DOHH2 (cell line): ENCODE data around the gene PTGR3.
A peak's percentile ranks its signal among the peaks of the same experiment; 100 is the strongest.

Experiments used
- H3F3A ChIP-seq: fragments of 200-600 bp; sonication (generic), shearing (Covaris generic); 2 replicates; pipeline ENCODE4 v1.6.0; 2016; ENCODE audit warnings: antibody characterized with exemption, mild to moderate bottlenecking; ENCODE audit not compliant: control insufficient read depth, insufficient read depth
- H3K27ac ChIP-seq: fragments of 200-600 bp; sonication (generic); 2 replicates; pipeline ENCODE4 v1.5.1; 2014; ENCODE audit warnings: low read depth, mild to moderate bottlenecking, low read length, moderate library complexity
- H3K27me3 ChIP-seq: fragments of 200-600 bp; sonication (generic); 2 replicates; pipeline ENCODE4 v1.6.1; 2014; ENCODE audit warnings: mild to moderate bottlenecking, low read length, mixed read lengths; ENCODE audit not compliant: control insufficient read depth
- H3K36me3 ChIP-seq: fragments of 200-600 bp; sonication (generic); 2 replicates; pipeline ENCODE4 v1.6.1; 2014; ENCODE audit warnings: mild to moderate bottlenecking, low read length, moderate library complexity, mixed read lengths; ENCODE audit not compliant: control insufficient read depth
- H3K4me1 ChIP-seq: fragments of 200-600 bp; sonication (generic); 2 replicates; pipeline ENCODE4 v1.6.1; 2014; ENCODE audit warnings: mild to moderate bottlenecking, low read length, mixed read lengths; ENCODE audit not compliant: control insufficient read depth
- H3K4me2 ChIP-seq: fragments of 200-600 bp; sonication (generic); 2 replicates; pipeline ENCODE4 v1.6.0; 2014; ENCODE audit warnings: mild to moderate bottlenecking, low read length, moderate library complexity
- H3K4me3 ChIP-seq: fragments of 200-600 bp; sonication (generic); 2 replicates; pipeline ENCODE4 v1.5.1; 2014; ENCODE audit warnings: mild to moderate bottlenecking, low read length, mixed read lengths
- H3K79me2 ChIP-seq: fragments of 200-600 bp; sonication (generic); 2 replicates; pipeline ENCODE4 v1.6.1; 2014; ENCODE audit warnings: mild to moderate bottlenecking, low read length, mixed read lengths; ENCODE audit not compliant: control insufficient read depth
- H3K9me2 ChIP-seq: fragments of 200-600 bp; sonication (generic); replicated peaks from 2 replicates; pipeline ENCODE4 v1.6.1; 2014; ENCODE audit warnings: mild to moderate bottlenecking, low read length, mixed read lengths; ENCODE audit not compliant: control insufficient read depth
- H3K9me3 ChIP-seq: fragments of 200-600 bp; sonication (generic); 2 replicates; pipeline ENCODE4 v1.6.1; 2014; ENCODE audit warnings: antibody characterized with exemption, low read length, mixed read lengths; ENCODE audit not compliant: control insufficient read depth, insufficient read depth
- H4K20me1 ChIP-seq: fragments of 200-600 bp; sonication (generic); 2 replicates; pipeline ENCODE4 v1.6.0; 2014; ENCODE audit warnings: low read depth, mild to moderate bottlenecking, antibody characterized with exemption, low read length, moderate library complexity; ENCODE audit not compliant: control insufficient read depth, insufficient read depth
- EZH2phosphoT487 ChIP-seq: fragments of 200-600 bp; sonication (generic); IDR thresholded peaks from 2 replicates; pipeline ENCODE4 v1.6.1; 2017; ENCODE audit warnings: borderline replicate concordance, mild to moderate bottlenecking, antibody characterized with exemption, low read length, moderate library complexity, mixed read lengths
- TF ChIP-seq, protein P1 (sequence below): fragments of 200-600 bp; sonication (generic); IDR thresholded peaks from one replicate; pipeline ENCODE4 v1.5.1; 2014; ENCODE audit warnings: antibody characterized with exemption, mild to moderate bottlenecking, low read depth, low read length; ENCODE audit not compliant: poor library complexity, severe bottlenecking

The PTGR3 gene

DNA sequence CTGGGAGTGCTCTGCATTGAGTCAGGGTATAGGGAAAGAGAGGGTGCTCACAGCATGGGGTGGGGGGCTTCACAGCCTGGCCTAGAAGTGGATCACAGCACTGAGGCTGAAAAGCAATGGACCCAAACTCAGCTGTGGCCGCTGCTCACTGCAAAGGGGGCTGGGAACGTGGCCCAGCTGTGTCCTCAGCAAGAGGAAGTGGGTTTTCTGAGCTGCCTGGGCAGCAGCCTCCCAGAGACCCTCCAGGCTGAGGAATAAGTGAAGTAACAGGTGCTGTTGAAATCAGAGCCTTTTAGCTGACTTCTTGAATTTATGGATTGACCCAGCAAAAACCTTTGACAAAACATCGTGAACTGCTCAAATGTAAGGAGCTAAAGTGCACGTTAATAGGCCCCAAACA is 35.2 kb downstream of the PTGR3 start:
- Histone ChIP-seq H3K4me1 (peaks cover 21% of the 10 kb centered on the region), H3K27me3 (no peaks in the 10 kb centered on the region), H3K79me2 (no peaks in the 10 kb centered on the region), H3K4me3 (peak overlapping the region; percentile 15; the same call in 1 of the 2 replicates), H3K36me3 (no peaks in the 10 kb centered on the region), H3K9me2 (no peaks in the 10 kb centered on the region), H4K20me1 (no peaks in the 10 kb centered on the region), H3K27ac (no peak overlapping the region), H3K4me2 (peak overlapping the region; percentile 29), H3K9me3 (no peaks in the 10 kb centered on the region), H3F3A (no peaks in the 10 kb centered on the region)
- TF ChIP-seq, protein P1, sequence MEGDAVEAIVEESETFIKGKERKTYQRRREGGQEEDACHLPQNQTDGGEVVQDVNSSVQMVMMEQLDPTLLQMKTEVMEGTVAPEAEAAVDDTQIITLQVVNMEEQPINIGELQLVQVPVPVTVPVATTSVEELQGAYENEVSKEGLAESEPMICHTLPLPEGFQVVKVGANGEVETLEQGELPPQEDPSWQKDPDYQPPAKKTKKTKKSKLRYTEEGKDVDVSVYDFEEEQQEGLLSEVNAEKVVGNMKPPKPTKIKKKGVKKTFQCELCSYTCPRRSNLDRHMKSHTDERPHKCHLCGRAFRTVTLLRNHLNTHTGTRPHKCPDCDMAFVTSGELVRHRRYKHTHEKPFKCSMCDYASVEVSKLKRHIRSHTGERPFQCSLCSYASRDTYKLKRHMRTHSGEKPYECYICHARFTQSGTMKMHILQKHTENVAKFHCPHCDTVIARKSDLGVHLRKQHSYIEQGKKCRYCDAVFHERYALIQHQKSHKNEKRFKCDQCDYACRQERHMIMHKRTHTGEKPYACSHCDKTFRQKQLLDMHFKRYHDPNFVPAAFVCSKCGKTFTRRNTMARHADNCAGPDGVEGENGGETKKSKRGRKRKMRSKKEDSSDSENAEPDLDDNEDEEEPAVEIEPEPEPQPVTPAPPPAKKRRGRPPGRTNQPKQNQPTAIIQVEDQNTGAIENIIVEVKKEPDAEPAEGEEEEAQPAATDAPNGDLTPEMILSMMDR, result no peak
- no peak for TF ChIP-seq EZH2phosphoT487

DNA sequence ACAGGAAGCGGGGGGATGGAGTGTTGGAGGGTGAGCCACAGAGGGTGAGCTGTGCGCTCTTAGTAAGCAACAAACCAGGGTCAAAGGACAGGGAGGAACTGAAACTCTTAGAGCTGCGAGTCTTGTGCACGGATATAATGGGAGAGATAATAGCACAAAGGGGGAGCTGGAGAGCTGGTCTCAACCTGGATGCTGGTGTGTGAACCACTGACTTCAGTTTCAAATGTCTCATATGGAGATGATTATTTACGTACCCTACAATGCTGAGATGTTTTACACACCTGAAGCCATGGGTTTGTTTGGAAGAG is 35.9 kb downstream of the PTGR3 start:
- no peak overlapping the region for H3K27ac ChIP-seq
- H3K4me3 ChIP-seq, result peak overlapping the region; percentile 15; the same call in 1 of the 2 replicates
- peak overlapping the region; percentile 40 for H3K4me2 ChIP-seq
- no peaks in the 10 kb centered on the region for H3K79me2 ChIP-seq
- H4K20me1 ChIP-seq, result no peaks in the 10 kb centered on the region
- no peaks in the 10 kb centered on the region for H3F3A ChIP-seq
- TF ChIP-seq, protein P1, result peak; percentile 56
- TF ChIP-seq EZH2phosphoT487, result no peak
- no peaks in the 10 kb centered on the region for H3K9me2 ChIP-seq
- H3K9me3 ChIP-seq, result no peaks in the 10 kb centered on the region
- H3K36me3 ChIP-seq, result no peaks in the 10 kb centered on the region
- H3K27me3 ChIP-seq, result no peaks in the 10 kb centered on the region
- peaks cover 21% of the 10 kb centered on the region for H3K4me1 ChIP-seq

DNA sequence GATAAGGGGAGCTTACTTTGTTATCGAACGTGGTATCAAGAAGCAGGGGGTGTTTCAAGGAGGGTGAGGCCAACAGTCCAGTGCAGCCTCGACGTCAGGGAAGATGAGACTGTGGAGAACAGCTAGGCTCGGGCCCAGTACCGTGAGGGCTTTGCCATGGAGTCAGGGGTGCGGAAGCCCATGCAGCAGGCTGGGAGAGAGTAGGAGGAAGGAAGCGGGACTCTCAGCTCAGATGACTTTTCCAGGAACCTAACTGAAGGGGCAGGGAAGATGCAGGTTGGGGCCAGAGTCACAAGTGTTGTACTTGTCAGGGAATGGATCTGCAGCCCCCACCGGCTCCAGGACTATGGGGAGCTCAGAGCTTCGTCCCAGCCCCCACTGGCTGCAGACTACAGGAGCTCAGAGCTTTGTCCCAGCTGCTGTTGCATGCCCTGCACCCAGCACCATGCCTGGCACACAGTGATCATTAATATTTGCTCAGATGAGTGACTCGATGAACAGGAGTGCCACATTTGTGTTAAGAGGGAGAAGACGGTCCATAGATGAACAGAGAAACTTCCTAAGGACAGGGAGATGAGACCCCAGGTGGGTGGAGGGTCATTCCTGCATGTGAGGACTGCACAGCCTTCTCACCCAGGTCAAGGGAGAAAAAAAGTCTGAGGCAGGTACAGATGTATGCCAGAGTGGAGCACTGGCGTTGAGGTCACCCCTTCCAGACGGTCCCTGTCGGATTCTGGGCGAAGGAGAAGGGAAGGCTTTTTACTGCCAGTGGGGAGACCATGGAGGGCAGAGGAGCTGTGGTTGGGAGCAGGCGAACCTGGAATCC is 36.4 kb downstream of the PTGR3 start:
- H3K79me2 ChIP-seq, result no peaks in the 10 kb centered on the region
- no peaks in the 10 kb centered on the region for H3K9me2 ChIP-seq
- no peaks in the 10 kb centered on the region for H3K27me3 ChIP-seq
- TF ChIP-seq EZH2phosphoT487, result no peak
- TF ChIP-seq, protein P1, result no peak
- H3K27ac ChIP-seq, result no peak overlapping the region
- H3F3A ChIP-seq, result no peaks in the 10 kb centered on the region
- H3K4me1 ChIP-seq, result peaks cover 21% of the 10 kb centered on the region
- H3K4me3 ChIP-seq, result no peak overlapping the region
- no peaks in the 10 kb centered on the region for H3K9me3 ChIP-seq
- H3K4me2 ChIP-seq, result peak overlapping the region; percentile 40
- H3K36me3 ChIP-seq, result no peaks in the 10 kb centered on the region
- no peaks in the 10 kb centered on the region for H4K20me1 ChIP-seq
